NCI-H1092 treated with DMSO at 0.1 percent for 48 hours (cell line): ENCODE results near the gene TBC1D10B.
A peak's percentile ranks its signal among the peaks of the same experiment; 100 is the strongest.

Experiments
- DNase-seq: peaks from one replicate; lab custom pipeline; 2025; lab: John Stamatoyannopoulos, UW

Gene TBC1D10B, protein sequence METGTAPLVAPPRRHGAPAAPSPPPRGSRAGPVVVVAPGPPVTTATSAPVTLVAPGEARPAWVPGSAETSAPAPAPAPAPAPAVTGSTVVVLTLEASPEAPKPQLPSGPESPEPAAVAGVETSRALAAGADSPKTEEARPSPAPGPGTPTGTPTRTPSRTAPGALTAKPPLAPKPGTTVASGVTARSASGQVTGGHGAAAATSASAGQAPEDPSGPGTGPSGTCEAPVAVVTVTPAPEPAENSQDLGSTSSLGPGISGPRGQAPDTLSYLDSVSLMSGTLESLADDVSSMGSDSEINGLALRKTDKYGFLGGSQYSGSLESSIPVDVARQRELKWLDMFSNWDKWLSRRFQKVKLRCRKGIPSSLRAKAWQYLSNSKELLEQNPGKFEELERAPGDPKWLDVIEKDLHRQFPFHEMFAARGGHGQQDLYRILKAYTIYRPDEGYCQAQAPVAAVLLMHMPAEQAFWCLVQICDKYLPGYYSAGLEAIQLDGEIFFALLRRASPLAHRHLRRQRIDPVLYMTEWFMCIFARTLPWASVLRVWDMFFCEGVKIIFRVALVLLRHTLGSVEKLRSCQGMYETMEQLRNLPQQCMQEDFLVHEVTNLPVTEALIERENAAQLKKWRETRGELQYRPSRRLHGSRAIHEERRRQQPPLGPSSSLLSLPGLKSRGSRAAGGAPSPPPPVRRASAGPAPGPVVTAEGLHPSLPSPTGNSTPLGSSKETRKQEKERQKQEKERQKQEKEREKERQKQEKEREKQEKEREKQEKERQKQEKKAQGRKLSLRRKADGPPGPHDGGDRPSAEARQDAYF

DNA sequence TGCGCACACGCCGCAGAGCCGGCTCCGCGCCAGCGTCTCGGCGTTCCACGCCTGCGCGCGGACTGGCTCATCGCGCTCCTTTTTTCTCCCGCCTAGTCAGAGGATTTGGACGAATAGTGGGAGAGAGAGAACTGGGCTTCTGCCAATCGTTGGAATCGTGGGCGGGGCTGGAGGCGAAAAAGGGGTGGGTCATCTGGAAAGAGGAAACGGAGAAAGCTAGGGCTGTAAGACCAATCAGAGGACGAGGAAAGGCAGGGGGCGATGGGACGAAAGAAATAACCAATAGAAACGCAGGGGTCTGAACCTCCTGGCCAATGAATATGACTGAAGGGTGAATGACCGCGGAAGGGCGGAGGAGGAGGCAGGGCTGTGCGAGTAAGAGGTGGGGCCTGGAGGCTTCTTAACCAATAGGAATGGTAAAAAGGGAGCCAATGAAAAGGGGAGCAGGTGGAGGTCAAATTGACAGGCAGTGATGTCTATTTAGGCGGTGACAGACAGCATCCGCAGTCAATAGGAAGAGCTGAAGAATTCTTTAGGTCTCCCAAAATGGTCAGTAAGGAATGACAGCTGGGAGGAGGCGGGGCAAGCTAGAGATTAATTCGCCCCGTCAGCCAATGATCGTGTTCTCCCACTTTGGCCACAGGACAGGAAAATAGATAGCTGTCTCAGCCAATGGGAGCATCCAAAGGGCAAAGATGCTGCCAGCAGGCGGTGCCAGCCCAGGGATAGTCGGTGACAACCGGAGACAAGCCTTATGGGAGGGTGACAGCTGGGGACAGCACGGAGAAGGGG is at the start of gene TBC1D10B:
Gene TBC1D10B (minus strand): TSS at position 39 of the 792 bp plus-strand sequence. CDS start 311 bp downstream, outside the sequence.
- peak; percentile 100 for DNase-seq

DNA sequence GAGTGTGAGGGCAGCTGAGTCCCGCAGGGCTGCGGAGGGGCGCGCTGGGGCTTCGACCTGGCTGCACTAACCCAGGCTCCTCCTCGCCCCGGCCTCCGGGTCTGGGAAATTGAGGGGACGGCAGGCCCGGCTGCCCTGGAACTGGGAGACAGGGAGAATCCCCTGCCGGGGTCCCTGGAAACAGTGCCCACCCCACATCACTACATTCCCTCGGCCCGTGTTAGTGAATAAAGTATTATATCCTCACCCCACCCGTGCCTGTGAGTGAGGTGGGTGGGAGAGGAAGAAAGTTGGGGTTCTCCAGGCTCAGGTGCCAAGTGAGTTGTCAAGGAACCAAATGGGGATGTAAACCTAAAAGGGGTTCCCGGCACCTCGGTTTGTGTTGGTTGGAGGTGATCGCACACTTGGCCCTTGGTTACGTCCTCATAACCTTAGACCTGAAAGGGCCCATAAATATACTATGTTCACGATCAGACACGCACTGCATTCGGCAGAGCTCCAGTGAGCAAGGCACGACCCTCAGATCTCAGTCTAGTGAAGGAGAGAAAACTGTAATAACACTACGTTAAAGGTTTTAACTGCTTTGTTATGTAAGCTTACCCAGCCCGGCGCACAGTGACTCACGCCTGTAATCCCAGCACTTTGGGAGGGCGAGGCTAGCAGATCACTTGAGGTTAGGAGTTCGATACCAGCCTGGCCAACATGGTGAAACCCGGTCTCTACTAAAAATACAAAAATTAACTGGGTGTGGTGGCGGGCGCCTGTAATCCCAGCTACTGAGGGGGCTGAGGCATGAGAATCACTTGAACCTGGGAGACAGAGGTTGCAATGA is 48.3 kb upstream of the TBC1D10B start:
- no peak for DNase-seq

DNA sequence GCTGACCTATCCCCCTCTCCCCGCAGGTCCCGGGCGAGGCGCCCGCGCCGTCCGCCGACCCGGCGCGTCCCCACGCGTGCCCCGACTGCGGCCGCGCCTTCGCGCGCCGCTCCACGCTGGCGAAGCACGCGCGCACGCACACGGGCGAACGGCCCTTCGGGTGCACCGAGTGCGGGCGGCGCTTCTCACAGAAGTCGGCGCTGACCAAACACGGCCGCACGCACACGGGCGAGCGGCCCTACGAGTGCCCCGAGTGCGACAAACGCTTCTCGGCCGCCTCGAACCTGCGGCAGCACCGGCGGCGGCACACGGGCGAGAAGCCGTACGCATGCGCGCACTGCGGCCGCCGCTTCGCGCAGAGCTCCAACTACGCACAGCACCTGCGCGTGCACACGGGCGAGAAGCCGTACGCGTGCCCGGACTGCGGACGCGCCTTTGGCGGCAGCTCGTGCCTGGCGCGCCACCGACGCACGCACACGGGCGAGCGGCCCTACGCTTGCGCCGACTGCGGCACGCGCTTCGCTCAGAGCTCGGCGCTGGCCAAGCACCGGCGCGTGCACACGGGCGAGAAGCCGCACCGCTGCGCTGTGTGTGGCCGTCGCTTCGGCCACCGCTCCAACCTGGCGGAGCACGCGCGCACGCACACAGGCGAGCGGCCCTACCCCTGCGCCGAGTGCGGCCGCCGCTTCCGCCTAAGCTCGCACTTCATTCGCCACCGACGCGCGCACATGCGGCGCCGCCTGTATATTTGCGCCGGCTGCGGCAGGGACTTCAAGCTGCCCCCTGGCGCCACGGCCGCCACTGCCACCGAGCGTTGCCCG is 47.4 kb upstream of the TBC1D10B start:
- DNase-seq = peak; percentile 91

DNA sequence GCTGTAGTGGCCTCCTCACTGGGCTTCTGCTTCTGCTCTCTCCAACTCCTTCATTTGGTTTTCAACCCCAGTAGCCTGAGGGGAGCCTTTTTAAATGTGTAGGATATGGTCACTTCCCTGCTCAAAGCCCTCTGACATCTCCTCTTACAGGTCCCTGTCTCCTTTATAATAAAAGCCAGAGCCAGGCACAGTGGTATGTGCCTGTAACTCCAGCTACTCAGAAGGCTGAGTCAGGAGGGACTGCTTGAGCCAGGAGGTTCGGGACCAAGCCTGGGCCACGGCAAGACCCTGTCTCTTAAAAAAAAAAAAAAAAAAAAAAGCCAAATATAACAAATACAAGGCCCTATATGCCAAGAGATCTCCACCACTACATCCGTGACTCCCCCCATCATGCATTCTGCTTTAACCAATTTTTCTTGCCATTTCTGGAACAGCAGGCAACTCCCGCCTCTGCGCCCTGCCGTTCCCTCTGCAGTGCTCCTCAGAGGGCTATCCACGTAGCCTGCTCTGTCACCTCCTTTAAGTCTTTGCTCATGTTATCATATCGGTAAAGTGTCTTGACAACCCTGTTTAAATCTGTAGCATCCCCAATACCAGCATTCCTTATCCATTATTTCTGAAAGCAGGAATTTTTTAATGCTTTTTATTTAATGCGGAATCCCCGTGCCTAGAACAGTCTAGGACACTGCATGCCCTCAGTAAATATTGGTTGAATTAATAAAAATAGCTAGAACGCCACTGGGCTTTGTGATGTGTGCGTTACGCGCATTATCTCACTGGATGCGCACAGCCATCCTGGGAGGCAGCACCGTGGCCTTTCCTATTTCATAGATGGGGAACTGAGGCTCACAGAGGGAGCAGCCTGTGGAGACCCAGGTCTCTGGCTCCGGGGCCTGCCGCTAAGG is 46.6 kb upstream of the TBC1D10B start:
- DNase-seq = no peak

DNA sequence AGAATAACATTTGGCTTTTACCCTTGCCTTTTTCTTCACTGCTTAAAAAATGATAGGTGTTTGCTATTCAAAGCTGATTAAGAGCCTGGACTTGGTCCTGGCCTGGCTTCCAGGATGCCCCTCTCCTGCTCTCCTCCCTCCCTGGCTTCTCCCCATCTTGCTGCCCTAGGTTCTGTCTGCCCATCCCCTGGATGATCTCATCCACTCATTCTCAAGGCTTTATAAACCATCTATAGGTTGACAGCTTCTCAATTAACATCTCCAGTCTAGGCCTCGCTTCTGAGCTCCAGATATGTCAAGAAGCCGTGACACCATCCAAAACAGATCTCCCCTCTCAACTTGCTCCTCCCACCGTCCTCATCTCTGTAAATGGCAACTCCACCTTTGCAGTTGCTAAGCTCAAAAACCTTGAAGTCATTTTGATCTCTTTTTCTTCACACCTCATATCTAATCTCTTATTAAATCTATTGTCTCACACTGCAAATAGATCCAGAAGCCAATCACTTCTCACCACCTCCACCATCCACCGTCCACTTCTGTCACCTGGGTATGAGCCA is 45.8 kb upstream of the TBC1D10B start:
- DNase-seq = no peak

DNA sequence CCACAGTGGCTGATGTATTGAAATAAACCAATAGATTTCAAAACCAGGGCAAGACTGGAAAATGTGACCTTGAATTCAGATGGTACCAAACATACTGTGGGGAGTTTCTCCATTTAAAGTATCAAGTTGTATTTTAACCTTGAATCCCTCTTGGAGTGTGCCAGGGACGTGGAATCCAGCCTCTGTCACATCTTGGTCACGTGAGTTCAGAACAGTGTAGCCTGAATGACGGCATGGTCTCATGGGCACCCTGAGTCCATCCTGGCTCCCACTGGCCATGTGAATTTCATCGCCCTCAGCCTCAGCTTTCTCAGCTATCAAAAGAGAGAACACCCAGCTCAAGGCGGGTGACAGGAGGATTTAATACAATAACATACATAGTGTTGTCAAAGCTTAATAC is 43.9 kb upstream of the TBC1D10B start:
- no peak for DNase-seq

DNA sequence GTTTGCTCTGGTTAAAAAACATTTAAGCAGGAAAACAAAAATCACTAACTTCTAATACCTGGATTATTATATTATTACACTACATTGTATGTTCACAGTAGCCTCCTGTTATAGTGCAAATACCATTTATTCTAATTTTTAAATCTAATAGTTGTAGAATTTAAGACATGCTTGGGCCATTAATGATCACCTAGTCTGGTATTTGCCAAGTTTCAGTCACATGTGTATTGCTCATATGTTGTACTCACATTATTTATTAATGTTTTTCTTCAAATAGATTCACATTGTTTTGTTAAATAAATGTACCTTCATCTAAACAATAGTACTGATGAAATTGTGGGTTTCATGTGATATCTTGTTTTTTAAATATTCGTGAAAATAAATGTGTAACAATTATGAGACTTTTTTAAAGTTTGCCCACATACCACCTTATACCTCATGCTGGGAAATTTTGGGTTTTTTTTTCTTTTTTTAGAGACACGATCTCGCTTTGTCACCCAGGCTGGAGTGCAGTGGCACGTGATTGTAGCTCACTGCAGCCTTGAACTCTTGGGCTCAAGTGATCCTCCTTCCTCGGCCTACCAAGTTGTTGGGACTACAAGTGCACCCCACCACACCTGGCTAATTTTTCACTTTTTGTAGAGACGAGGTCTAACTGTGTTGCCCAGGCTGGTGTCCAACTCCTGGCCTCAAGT is 43.0 kb upstream of the TBC1D10B start:
- DNase-seq = no peak

DNA sequence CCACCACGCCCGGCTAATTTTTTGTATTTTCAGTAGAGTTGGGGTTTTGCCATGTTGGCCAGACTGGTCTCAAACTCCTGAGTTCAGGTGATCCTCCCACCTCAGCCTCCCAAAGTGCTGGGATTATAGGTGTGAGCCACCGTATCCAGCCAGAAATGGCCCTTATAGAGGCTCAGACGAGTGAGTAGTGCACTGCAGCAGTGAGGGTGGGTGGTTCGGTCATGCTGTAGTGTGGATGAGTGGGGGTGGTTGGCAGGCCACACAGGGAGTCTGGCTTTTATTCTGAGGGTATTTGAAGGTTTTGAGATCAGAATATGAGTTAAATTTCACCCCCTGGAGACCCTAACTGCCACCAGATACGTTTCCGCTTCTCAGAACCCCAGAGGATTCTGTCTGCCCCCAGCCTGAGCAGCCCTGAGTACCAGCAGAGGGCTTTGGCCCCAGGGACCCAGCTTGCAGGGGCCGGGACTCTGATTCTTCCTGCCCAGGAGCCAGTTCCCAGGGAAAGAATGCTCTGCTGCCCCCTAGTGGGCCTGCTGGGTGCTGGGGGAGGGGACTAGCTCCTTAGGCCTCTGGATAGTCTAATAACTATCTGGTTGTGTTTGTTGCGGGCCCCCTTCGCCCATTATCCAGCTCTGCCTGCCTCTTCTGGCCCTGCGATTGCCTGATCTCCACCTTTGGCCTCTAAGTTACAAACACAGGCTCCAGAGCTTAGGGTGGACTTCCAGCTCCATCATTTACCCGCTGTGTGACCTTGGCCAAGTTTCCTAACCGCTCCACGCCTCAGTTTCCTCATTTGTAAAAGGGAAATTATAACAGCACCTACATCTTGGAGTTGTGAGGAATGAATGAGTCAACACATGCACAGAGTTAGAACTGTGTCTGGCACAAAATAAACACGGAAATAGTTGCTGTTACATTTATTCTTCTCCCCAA is 39.1 kb upstream of the TBC1D10B start:
- peak; percentile 82 for DNase-seq

DNA sequence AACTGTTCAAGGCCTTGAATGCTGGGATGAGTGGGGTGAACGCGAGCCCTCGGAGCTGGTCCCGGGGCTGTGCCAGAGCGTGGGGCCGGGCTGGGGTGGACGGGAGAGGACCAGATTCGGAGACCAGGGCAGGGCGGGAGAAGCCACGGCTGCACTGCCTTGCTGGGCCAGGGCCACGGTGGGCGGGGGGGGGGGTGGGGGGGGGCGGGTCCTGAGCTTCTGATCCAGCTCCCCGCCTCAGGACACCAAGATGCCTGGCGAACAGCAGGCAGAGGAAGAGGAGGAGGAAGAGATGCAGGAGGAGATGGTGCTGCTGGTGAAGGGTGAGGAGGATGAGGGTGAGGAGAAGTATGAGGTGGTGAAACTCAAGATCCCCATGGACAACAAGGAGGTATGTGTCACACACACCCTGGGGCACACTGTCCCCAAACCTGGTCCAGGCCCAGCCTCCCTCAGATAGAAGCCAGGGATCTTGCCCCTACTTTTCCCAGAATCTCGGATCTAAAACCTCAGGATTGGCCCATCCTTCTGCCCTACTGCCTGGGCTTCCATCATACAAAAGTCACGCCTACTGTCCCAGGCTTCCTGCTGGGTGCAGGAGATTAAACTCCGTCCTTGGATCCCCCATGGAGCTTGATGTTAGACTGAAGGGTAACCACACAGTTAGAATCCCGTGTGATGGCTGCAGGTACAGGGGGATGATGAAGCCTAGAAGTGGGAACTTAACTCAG is 37.7 kb upstream of the TBC1D10B start:
- DNase-seq = no peak

DNA sequence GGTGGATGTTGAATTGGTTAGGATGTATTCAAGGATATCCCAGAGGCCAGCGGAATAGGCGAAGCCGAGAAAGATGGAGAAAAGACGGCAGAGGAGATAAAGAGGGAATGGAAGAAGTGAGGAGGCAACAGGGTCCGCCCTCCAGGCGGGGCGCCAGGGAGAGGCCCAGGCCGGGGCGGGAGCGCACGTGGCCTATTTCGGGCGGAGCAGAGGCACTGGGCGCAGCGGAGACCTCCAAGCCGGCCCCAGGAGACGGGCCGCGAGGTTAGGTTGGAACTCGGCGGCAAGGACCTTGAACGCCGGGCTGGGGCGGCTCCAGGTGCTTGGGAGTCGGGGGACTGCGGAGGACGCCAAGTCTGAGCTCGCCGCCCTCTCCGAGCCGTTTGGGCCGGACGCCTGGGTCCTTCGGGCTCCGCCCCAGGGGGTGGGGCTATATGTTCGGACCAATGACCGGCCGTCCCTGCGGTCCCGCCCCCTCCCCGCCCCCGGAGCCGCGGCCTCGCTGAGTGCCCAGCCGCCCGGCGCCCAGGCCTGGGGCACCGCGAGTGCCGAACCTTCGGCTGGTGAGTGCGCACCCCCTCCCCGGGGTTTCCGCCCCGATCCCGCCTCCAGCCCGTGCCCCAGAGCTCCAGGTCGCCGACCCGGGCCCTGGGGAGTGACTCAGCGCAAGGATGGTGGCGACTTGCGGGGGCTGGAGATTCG is 37.0 kb upstream of the TBC1D10B start, which contains the start of gene ZNF771:
Gene ZNF771 (plus strand): TSS at position 505 of the 702 bp plus-strand sequence. CDS start 448 bp downstream, outside the sequence.
- DNase-seq = peak; percentile 89

DNA sequence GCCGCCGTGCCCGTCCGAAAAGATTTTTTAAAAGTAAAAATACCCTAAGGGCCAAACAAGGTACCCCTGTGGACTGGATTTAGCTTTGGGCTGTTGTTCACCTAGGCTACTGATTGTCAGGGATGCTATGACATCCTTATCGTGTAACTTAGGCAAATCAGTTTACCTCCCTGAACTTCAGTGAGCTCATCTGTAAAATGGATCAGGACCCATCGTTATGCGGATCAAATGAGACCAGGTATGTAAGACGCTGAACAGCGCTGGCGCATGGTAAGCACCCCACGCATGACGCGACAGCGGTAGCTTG is 36.5 kb upstream of the TBC1D10B start:
- no peak for DNase-seq

DNA sequence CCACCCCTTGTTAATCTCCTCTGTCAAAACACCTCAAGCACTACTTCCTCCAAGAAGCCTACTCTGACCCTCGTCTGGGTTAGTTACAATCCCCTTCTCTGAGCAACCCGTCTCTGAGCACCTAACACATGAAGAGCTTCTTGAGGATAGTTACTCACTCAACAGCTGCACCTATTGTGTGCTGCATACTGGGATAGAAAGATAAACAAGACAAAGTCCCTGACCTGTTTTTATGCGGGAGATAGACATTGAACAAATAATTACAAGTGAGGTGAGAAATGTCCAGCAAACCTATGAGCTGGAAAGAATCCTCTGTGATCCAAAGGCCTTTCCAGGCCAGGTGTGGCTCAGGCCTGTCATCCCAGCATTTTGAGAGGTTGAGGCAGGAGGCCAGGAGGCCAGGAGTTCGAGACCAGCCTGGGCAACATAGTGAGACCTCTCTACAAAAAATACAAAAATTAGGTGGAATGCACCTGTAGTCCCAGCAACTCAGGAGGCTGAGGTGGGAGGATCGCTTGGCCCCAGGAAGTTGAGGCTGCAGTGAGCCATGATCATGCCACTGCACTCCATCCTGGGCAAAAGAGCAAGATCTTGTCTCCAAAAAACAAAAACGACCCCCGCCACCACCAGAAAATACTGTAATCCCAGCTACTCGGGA is 31.6 kb upstream of the TBC1D10B start:
- no peak for DNase-seq

DNA sequence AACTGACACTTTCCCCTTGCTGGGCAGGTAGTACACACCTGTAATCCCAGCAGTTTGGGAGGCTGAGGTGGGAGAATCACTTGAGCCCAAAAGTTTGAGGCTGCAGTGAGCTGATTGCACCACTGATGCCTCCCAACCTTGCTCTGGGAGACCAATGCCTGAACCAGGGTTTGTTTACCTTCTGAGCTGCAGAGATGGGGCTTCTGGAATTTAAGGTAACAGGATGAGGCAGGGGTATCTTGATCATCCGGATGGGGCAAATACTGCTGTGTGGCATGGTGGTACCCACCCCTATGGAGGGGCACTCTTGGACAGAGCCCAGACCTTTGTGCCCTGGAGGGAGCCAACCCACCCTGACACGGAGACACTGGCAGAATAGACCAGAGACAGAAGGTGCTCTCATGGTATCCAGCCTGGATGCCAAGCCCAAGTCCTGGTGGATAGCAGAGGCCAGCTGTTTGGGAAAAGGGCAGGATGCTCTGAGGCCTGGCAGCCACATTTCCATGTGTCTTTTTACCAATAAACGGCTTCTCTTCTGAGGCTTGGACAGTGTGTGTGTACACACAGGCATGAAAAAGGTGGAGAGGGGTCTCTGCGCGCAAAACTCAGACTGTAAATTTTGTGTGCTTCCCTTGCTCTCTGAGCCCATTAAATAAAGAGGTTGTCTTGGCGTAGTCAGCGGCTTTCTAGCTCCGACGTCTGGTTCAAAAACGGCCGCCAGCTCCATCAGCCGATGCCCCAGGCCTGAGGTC is 29.3 kb upstream of the TBC1D10B start:
- no peak for DNase-seq

DNA sequence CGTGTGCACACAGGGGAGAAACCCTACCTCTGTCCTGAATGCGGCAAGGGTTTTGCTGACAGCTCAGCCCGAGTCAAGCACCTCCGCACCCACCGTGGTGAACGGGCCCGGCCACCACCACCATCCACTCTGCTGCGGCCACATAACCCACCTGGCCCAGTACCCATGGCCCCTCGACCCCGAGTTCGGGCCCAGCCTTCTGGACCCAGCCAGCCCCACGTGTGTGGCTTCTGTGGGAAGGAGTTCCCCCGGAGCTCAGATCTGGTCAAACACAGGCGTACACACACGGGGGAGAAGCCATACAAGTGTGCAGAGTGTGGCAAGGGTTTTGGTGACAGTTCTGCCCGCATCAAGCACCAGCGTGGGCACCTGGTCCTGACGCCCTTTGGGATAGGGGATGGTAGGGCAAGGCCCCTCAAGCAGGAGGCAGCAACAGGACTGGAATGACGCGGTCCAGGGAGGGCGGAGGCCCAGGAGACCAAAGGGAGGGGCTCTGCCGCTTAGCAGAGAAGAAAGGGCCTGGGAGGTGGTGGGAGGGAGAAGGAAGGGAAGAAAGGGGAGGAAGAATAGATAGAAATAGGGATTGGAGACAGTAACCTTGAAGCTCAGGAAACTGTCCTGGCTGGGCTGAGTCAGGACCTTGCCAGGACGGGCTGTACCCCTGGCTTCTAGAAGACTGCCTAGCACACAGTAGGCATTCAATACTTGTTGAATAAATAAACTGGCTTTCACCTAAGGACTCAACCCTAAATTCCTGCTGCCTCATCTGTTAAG is 28.6 kb upstream of the TBC1D10B start:
- DNase-seq = no peak
